Measurements from ENCODE around the gene INPP4A.

Gene INPP4A

GRCh38 chr2:98496750-98497493 is 52.3 kb downstream of the INPP4A start:
- DNase-seq (ENCODE audit: low read depth in 2 of 2) = no peak

- no peak for DNase-seq (ENCODE audit: low read depth in 2 of 2)
Measured at GRCh38 chr2:98498703-98499440, 54.2 kb downstream of the INPP4A start.

- no peak for DNase-seq (ENCODE audit: low read depth in 2 of 2)
Measured at GRCh38 chr2:98500561-98500960, 55.9 kb downstream of the INPP4A start.

- DNase-seq (ENCODE audit: low read depth in 2 of 2) = no peak
Measured at GRCh38 chr2:98501223-98501622, 56.6 kb downstream of the INPP4A start.

- DNase-seq (ENCODE audit: low read depth in 2 of 2) = no peak
Measured at GRCh38 chr2:98501876-98502275, 57.2 kb downstream of the INPP4A start.

GRCh38 chr2:98502556-98503335 is 58.1 kb downstream of the INPP4A start:
- DNase-seq (ENCODE audit: low read depth in 2 of 2) = no peak

- DNase-seq (ENCODE audit: low read depth in 2 of 2) = no peak
Measured at GRCh38 chr2:98503481-98504105, 58.9 kb downstream of the INPP4A start.

- DNase-seq (ENCODE audit: low read depth in 2 of 2) = no peak
Measured at GRCh38 chr2:98504381-98505109, 59.9 kb downstream of the INPP4A start.

- DNase-seq (ENCODE audit: low read depth in 2 of 2) = no peak
Measured at GRCh38 chr2:98505311-98505808, 60.7 kb downstream of the INPP4A start.

- DNase-seq (ENCODE audit: low read depth in 2 of 2) = no peak
Measured at GRCh38 chr2:98505971-98506664, 61.5 kb downstream of the INPP4A start.

- DNase-seq (ENCODE audit: low read depth in 2 of 2) = no peak
Measured at GRCh38 chr2:98506881-98507280, 62.2 kb downstream of the INPP4A start.

- DNase-seq (ENCODE audit: low read depth in 2 of 2) = no peak
Measured at GRCh38 chr2:98507461-98507860, 62.8 kb downstream of the INPP4A start.

GRCh38 chr2:98507891-98508708 is 63.4 kb downstream of the INPP4A start:
- no peak for DNase-seq (ENCODE audit: low read depth in 2 of 2)

- peak; percentile 36 to 70 for DNase-seq (ENCODE audit: low read depth in 2 of 2)
Measured at GRCh38 chr2:98508709-98509066, 64.0 kb downstream of the INPP4A start.

- no peak for DNase-seq (ENCODE audit: low read depth in 2 of 2)
Measured at GRCh38 chr2:98509542-98510321, 65.1 kb downstream of the INPP4A start.

- no peak for DNase-seq (ENCODE audit: low read depth in 2 of 2)
Measured at GRCh38 chr2:98510322-98510662, 65.6 kb downstream of the INPP4A start.

GRCh38 chr2:98511981-98512380 is 67.3 kb downstream of the INPP4A start:
- DNase-seq (ENCODE audit: low read depth in 2 of 2) = no peak

- no peak for DNase-seq (ENCODE audit: low read depth in 2 of 2)
Measured at GRCh38 chr2:98512699-98513098, 68.0 kb downstream of the INPP4A start.

GRCh38 chr2:98514096-98514639 is 69.5 kb downstream of the INPP4A start:
- no peak for DNase-seq (ENCODE audit: low read depth in 2 of 2)
